NCI-H146 (cell line): ENCODE data around the gene ATG3.
A peak's percentile ranks its signal among the peaks of the same experiment; 100 is the strongest.
"Not testable (repeated sequence)": the region's sequence is repeated elsewhere in the genome, so short reads cannot be mapped to it uniquely, and the experiment has no call there.

Experiments
- DNase-seq: peaks from one replicate; lab custom pipeline; 2025; lab: John Stamatoyannopoulos, UW

Gene ATG3

GRCh38 chr3:112560721-112561483 lies 860 bp downstream of the ATG3 start:
- peak; percentile 78 for DNase-seq

GRCh38 chr3:112560307-112560706 lies 1.5 kb downstream of the ATG3 start:
- DNase-seq = no peak

GRCh38 chr3:112557976-112558375 lies 3.8 kb downstream of the ATG3 start:
- no peak for DNase-seq

GRCh38 chr3:112555535-112556170 lies 6.1 kb downstream of the ATG3 start:
- DNase-seq = peak; percentile 61

- DNase-seq = no peak
These were observed 10.9 kb downstream of the ATG3 start for GRCh38 chr3:112550859-112551258.

- DNase-seq = no peak
These were observed 15.5 kb downstream of the ATG3 start for GRCh38 chr3:112546216-112546759.

- no peak for DNase-seq
These were observed 21.7 kb downstream of the ATG3 start for GRCh38 chr3:112539825-112540650.

GRCh38 chr3:112531358-112531781 lies 30.4 kb downstream of the ATG3 start:
- peak; percentile 28 for DNase-seq

GRCh38 chr3:112530573-112530972 lies 31.2 kb downstream of the ATG3 start:
- no peak for DNase-seq

- not testable (repeated sequence) for DNase-seq
These were observed 37.6 kb downstream of the ATG3 start for GRCh38 chr3:112524127-112524526.

GRCh38 chr3:112519424-112520001 lies 42.2 kb downstream of the ATG3 start:
- peak; percentile 65 for DNase-seq

GRCh38 chr3:112518970-112519369 lies 42.8 kb downstream of the ATG3 start:
- not testable (repeated sequence) for DNase-seq

- no peak for DNase-seq
These were observed 47.1 kb downstream of the ATG3 start for GRCh38 chr3:112514527-112515128.

- no peak for DNase-seq
These were observed 49.4 kb downstream of the ATG3 start for GRCh38 chr3:112512320-112512719.

GRCh38 chr3:112508860-112509259 lies 52.9 kb downstream of the ATG3 start:
- DNase-seq = no peak

- DNase-seq = no peak
These were observed 53.5 kb downstream of the ATG3 start for GRCh38 chr3:112508261-112508660.

GRCh38 chr3:112505907-112506306 lies 55.9 kb downstream of the ATG3 start:
- DNase-seq = no peak

- no peak for DNase-seq
These were observed 57.6 kb downstream of the ATG3 start for GRCh38 chr3:112504123-112504522.

GRCh38 chr3:112503304-112503972 lies 58.3 kb downstream of the ATG3 start:
- DNase-seq = no peak

GRCh38 chr3:112500621-112501020 lies 61.1 kb downstream of the ATG3 start:
- DNase-seq = no peak
